ENCODE results near the gene KDSR.
"Not testable (repeated sequence)": the region's sequence is repeated elsewhere in the genome, so short reads cannot be mapped to it uniquely, and the experiment has no call there.

KDSR gene

DNA sequence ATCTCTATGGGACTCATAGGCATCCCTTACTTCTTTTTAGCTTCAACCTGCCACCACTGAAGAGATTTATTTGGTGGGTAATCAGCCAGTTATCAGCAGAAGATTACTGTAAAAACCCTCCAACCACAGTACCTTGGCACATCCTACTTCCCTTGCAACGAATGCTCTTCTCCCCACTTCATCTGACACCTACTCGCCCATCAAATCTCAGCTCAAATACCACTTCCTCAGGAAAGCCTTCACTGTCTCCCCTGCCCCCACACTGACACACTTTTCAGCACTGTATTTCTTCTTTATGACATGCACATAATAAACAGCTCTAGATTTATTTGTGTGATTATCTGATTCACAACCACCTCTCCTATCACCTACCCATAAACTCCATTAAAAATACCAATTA, 3.1 kb downstream of the KDSR start:
- DNase-seq (ENCODE audit: low read depth in 1 of 2, low spot score in 1 of 2) = no peak
- no peaks in the 10 kb centered on the region for H3K27me3 ChIP-seq (ENCODE audit: insufficient read depth, poor library complexity, severe bottlenecking)
- no peak overlapping the region for H3K27ac ChIP-seq (replicated peaks)
- TF ChIP-seq GABPA (IDR thresholded peaks at IDR 0.05; ENCODE audit: low read depth) (no peak), SPI1 (IDR thresholded peaks at IDR 0.05; ENCODE audit: borderline replicate concordance, low read depth) (peak; percentile 59; the same call in 1 of the 2 replicates), POLR2AphosphoS5 (IDR thresholded peaks at IDR 0.05; ENCODE audit: low read depth) (no peak)
- TF ChIP-seq, protein P1, sequence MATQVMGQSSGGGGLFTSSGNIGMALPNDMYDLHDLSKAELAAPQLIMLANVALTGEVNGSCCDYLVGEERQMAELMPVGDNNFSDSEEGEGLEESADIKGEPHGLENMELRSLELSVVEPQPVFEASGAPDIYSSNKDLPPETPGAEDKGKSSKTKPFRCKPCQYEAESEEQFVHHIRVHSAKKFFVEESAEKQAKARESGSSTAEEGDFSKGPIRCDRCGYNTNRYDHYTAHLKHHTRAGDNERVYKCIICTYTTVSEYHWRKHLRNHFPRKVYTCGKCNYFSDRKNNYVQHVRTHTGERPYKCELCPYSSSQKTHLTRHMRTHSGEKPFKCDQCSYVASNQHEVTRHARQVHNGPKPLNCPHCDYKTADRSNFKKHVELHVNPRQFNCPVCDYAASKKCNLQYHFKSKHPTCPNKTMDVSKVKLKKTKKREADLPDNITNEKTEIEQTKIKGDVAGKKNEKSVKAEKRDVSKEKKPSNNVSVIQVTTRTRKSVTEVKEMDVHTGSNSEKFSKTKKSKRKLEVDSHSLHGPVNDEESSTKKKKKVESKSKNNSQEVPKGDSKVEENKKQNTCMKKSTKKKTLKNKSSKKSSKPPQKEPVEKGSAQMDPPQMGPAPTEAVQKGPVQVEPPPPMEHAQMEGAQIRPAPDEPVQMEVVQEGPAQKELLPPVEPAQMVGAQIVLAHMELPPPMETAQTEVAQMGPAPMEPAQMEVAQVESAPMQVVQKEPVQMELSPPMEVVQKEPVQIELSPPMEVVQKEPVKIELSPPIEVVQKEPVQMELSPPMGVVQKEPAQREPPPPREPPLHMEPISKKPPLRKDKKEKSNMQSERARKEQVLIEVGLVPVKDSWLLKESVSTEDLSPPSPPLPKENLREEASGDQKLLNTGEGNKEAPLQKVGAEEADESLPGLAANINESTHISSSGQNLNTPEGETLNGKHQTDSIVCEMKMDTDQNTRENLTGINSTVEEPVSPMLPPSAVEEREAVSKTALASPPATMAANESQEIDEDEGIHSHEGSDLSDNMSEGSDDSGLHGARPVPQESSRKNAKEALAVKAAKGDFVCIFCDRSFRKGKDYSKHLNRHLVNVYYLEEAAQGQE (IDR thresholded peaks at IDR 0.05; ENCODE audit: insufficient replicate concordance, low read depth) = no peak
- H3K4me3 ChIP-seq (replicated peaks; ENCODE audit: insufficient read depth, low read length) = no peak overlapping the region

DNA sequence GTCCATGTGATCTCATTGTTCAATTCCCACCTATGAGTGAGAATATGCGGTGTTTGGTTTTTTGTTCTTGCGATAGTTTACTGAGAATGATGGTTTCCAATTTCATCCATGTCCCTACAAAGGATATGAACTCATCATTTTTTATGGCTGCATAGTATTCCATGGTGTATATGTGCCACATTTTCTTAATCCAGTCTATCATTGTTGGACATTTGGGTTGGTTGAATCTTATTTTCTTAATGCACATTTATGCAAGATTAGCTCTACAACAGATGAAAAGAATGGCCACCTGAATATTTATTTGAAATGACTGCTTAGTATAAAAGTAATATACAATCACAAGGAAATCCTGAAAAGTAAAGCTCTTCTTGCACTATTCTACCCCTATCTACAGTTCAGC, 3.6 kb downstream of the KDSR start:
- DNase-seq (ENCODE audit: low read depth in 1 of 2, low spot score in 1 of 2); H3K27ac ChIP-seq (replicated peaks); H3K27me3 ChIP-seq (ENCODE audit: insufficient read depth, poor library complexity, severe bottlenecking); H3K4me3 ChIP-seq (replicated peaks; ENCODE audit: insufficient read depth, low read length): not testable (repeated sequence)

DNA sequence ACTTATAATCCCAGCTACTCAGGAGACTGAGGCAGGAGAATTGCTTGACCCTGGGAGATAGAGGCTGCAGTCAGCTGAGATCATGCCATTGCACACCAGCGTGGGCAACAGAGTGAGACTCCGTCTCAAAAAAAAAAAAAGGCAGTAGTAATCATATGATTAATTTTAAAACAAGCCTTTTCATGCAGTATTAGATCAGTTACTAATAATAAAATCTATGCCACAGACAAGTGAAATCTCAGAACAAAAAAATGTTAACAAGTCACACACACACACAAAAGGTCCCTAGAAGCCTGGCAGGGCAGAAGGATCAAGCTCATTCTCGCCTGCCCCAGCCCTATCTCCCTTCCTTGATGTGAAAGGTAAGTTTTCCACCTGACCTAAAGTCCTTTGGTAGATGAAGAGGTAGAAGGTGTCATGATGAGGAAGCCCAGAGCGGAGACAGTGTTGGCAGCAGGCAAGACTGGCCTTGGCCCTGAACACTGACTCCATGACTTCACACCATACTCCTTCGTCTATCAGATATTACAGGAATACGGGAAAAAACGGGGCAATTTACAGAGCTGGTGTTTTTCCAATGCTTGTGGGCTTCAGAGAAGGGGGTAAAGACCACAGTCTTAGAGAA, 10.6 kb downstream of the KDSR start:
- no peak for DNase-seq (ENCODE audit: low read depth in 1 of 2, low spot score in 1 of 2)
- H3K27ac ChIP-seq (replicated peaks) = no peak overlapping the region
- TF ChIP-seq GABPA (IDR thresholded peaks at IDR 0.05; ENCODE audit: low read depth) = no peak
- TF ChIP-seq, protein P1 (IDR thresholded peaks at IDR 0.05; ENCODE audit: insufficient replicate concordance, low read depth) = no peak

DNA sequence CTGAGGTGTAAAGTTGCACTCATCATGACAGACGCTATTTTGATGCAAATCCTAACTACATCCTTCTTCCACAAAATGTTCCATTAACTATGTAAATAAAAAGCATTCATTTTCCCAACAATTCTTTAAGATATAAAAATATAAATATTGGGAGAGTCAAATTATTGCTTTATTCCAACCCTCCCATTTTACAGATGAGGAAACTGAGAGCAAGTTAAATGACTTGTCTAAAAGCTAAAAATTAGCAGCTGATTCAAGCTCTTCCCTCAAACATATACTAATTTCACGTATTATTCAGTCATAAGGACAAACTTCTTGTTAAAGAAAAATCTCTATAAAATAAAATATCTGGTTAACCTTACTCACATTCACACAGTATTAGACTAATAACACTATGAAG, 16.8 kb downstream of the KDSR start:
- no peak overlapping the region for H3K4me3 ChIP-seq (replicated peaks; ENCODE audit: insufficient read depth, low read length)
- no peak overlapping the region for H3K27ac ChIP-seq (replicated peaks)
- TF ChIP-seq POLR2AphosphoS5 (IDR thresholded peaks at IDR 0.05; ENCODE audit: low read depth) (no peak), GABPA (IDR thresholded peaks at IDR 0.05; ENCODE audit: low read depth) (no peak), SPI1 (IDR thresholded peaks at IDR 0.05; ENCODE audit: borderline replicate concordance, low read depth) (no peak)
- TF ChIP-seq, protein P1 (IDR thresholded peaks at IDR 0.05; ENCODE audit: insufficient replicate concordance, low read depth) = no peak
- TF ChIP-seq, protein P2, sequence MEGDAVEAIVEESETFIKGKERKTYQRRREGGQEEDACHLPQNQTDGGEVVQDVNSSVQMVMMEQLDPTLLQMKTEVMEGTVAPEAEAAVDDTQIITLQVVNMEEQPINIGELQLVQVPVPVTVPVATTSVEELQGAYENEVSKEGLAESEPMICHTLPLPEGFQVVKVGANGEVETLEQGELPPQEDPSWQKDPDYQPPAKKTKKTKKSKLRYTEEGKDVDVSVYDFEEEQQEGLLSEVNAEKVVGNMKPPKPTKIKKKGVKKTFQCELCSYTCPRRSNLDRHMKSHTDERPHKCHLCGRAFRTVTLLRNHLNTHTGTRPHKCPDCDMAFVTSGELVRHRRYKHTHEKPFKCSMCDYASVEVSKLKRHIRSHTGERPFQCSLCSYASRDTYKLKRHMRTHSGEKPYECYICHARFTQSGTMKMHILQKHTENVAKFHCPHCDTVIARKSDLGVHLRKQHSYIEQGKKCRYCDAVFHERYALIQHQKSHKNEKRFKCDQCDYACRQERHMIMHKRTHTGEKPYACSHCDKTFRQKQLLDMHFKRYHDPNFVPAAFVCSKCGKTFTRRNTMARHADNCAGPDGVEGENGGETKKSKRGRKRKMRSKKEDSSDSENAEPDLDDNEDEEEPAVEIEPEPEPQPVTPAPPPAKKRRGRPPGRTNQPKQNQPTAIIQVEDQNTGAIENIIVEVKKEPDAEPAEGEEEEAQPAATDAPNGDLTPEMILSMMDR (IDR thresholded peaks at IDR 0.05; ENCODE audit: insufficient read depth, low read length) = no peak
- no peaks in the 10 kb centered on the region for H3K27me3 ChIP-seq (ENCODE audit: insufficient read depth, poor library complexity, severe bottlenecking)
- no peak for DNase-seq (ENCODE audit: low read depth in 1 of 2, low spot score in 1 of 2)

More for the DNA sequence above, 10.6 kb downstream of the KDSR start:
- Histone ChIP-seq H3K27me3 (ENCODE audit: insufficient read depth, poor library complexity, severe bottlenecking) (no peaks in the 10 kb centered on the region), H3K4me3 (replicated peaks; ENCODE audit: insufficient read depth, low read length) (no peak overlapping the region)

All from HL-60 (cell line).